GM21390 (cell line): ENCODE data around the gene NEFH.
"Not testable (repeated sequence)": the region's sequence is repeated elsewhere in the genome, so short reads cannot be mapped to it uniquely, and the experiment has no call there.

ENCODE experiments used
- ATAC-seq: cut with Tn5 transposase; IDR thresholded peaks from one replicate; pipeline ENCODE4 v1.9.1; 2021; ENCODE audit not compliant: unreplicated experiment

The NEFH gene, protein sequence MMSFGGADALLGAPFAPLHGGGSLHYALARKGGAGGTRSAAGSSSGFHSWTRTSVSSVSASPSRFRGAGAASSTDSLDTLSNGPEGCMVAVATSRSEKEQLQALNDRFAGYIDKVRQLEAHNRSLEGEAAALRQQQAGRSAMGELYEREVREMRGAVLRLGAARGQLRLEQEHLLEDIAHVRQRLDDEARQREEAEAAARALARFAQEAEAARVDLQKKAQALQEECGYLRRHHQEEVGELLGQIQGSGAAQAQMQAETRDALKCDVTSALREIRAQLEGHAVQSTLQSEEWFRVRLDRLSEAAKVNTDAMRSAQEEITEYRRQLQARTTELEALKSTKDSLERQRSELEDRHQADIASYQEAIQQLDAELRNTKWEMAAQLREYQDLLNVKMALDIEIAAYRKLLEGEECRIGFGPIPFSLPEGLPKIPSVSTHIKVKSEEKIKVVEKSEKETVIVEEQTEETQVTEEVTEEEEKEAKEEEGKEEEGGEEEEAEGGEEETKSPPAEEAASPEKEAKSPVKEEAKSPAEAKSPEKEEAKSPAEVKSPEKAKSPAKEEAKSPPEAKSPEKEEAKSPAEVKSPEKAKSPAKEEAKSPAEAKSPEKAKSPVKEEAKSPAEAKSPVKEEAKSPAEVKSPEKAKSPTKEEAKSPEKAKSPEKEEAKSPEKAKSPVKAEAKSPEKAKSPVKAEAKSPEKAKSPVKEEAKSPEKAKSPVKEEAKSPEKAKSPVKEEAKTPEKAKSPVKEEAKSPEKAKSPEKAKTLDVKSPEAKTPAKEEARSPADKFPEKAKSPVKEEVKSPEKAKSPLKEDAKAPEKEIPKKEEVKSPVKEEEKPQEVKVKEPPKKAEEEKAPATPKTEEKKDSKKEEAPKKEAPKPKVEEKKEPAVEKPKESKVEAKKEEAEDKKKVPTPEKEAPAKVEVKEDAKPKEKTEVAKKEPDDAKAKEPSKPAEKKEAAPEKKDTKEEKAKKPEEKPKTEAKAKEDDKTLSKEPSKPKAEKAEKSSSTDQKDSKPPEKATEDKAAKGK

DNA sequence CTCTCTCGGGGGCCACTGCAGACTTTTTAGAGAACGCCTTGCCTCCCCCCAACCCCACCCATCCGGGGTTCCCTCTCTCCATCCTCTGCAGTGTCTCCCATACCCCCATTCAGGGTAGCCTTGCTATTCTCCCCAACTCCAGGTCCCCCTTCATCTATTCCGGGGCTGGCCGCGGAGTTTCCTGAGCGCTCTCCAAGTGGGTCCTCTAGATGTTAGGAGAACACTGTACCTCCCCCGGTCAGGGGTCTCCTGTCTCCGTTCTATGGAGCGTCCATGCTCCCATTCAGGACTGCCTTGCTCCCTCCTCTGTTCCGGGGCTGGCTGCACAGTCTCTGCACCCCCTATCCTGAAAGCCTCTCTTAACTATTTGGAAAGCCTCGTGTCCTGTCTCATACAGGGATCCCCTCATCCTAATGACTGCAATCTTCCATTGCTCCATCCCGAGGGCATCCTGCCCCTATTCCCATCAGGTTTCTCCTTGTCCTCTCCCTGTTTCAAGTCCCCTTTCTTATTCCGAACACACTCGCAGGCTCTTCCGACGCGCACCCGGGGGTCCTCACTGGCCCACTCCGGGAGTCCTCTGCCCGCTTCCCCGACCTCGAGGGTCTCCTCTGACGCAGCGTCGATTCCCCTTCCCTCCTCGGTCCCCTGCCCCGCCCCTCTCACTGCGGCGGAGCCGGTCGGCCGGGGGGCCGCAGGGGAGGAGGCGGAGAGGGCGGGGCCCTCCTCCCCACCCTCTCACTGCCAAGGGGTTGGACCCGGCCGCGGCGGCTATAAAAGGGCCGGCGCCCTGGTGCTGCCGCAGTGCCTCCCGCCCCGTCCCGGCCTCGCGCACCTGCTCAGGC lies at the start of gene NEFH:
Gene NEFH, plus strand, starts transcription at position 802 of the 845 bp plus-strand sequence. CDS start 45 bp downstream, outside the sequence.
- ATAC-seq, result no peak

DNA sequence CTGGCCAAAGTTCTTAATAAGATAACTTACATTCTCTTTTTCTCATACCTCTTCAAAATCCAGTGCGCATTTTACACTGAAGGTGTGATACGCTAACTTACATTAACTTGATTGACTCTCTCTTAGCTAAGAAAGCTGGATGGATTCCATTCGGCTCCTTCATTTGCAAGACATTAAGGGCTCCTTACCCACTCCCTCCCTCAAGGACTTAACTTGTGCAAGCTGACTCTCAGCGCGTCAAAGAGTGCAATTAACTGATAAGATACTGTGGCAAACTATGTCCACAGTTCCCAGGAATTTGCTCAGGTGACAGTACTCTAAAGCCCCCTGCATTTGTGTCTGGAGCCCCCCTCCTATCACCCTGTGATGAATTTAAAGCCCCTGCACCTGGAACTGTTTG lies 48.0 kb upstream of the NEFH start:
- ATAC-seq, result no peak

DNA sequence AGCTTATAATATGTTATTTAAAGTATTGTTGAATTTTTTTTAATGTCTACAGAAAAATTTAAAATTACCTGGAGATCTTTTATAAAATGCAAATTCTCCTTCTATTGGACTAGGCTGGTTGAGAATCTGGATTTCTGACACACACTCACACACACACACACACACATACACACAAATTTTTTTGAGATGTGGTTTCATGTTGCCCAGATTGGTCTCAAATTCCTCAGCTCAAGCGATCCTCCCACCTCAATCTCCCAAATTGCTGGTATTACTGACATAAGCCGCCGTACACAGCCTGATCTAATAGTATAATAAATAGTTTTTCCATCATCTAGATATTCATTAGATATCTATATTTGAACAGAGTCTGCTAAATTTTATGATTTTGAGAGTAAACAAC lies 46.2 kb upstream of the NEFH start:
- no peak for ATAC-seq

DNA sequence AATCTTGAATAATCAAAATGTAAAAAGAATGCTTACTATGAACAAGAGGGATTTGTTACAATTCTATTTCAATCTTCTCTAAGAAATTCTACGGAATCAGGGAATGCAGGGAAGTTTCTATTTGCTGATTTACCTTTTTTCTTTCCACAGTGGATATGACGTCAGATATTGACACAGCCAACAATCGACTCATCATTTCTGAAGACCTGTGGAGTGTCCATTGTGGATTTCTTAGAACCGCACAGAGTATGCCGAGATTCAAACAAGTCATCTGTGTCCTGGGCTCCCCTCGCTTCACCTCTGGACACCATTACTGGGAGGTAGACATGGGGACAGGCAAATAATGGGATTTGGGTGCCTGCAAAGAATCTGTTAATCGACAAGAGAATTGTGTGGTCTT lies 45.7 kb upstream of the NEFH start:
- no peak for ATAC-seq

DNA sequence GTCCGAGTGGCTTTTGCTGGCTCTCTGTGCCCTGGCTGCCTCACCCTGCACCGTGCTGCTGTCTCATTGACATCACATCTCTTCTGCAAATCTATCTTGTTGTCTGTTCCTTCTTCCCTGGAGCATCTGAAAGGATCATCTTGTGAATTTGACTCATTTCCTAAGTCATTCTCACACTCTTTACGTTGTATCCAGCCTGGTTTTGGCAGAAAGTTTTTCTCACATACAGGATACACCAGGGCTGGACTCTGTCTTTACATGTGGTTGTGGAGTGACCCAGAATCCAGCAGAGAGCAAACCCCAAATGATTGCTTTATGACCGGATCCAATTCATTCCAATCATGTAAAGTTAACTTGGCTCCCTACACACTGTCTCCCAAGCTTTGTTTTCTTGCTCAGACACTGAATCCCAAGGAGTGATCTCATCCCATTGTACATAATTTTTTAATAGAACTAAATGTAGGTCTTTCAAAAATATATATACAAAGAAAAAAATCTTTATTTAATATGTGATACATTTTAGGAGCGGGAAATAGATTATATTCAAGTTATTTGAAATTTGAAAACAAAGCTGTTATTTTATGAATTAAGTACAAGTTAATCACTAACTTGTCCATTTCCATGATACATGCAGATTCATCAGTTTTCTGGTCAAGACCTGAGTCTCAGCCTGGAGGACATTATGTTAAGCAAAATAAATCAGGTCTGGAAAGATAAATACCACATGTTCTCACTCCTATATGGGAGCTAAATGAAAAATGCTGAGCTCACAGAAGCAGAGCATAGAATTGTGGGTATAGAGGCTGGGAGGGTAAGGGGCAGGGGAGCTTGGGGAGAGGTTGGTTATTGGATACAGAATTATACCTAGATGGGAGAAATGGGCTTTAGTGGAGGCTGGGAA lies 44.5 kb upstream of the NEFH start:
- no peak for ATAC-seq

DNA sequence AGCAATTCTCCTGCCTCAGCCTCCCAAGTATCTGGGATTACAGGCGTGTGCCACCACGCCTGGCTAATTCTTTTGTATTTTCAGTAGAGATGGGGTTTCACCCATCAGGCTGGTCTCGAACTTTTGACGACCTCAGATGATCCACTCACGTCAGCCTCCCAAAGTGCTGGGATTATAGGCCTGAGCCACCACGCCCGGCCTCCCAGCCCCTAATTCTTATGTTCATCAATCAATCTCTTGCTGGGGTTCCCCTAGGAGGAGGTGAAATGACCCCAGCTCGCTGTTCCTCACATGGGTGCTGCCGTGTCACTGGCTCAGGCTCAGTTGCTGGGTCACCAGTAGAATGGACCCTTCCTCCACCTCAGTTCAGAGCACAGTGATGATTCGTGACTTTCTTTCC lies 41.7 kb upstream of the NEFH start, which contains the start of gene RFPL1:
Gene RFPL1, plus strand, starts transcription at position 301 of the 400 bp plus-strand sequence.
- not testable (repeated sequence) for ATAC-seq

DNA sequence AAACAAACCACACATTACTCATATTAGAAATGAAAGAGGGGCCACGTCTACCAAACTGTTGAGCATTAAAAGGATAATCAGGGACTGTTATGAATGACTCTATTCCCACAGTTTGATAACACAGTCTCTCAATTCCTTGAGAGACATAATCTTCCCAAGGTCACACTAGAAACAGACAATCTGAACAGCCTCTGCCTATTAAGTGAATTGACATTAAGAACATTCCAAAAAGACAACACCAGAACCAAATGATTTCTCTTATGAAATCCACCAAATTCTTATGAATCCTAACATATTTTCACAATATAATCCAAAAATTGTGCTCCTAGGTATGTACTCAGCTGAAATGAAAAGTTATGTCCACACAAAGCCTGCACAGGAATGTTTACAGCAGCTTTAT lies 37.0 kb upstream of the NEFH start:
- no peak for ATAC-seq

DNA sequence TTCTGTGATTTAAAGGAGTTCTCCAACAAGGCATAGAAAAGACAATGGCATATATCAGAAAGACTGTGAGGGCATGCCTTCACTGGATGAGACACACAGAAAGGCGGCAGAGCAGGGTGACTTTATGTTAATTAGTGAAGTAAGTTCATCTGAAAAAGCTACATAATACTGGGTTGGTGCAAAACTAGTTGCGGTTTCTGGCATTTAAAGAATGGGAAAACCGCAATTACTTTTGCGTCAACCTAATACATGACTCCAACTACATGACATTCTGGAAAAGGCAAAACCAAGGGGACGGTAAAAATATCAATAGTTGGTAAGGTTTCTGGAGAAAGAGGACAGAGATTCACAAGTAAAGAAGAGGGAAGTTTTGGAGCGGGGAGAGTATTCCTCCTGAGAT lies 36.6 kb upstream of the NEFH start:
- no peak for ATAC-seq

DNA sequence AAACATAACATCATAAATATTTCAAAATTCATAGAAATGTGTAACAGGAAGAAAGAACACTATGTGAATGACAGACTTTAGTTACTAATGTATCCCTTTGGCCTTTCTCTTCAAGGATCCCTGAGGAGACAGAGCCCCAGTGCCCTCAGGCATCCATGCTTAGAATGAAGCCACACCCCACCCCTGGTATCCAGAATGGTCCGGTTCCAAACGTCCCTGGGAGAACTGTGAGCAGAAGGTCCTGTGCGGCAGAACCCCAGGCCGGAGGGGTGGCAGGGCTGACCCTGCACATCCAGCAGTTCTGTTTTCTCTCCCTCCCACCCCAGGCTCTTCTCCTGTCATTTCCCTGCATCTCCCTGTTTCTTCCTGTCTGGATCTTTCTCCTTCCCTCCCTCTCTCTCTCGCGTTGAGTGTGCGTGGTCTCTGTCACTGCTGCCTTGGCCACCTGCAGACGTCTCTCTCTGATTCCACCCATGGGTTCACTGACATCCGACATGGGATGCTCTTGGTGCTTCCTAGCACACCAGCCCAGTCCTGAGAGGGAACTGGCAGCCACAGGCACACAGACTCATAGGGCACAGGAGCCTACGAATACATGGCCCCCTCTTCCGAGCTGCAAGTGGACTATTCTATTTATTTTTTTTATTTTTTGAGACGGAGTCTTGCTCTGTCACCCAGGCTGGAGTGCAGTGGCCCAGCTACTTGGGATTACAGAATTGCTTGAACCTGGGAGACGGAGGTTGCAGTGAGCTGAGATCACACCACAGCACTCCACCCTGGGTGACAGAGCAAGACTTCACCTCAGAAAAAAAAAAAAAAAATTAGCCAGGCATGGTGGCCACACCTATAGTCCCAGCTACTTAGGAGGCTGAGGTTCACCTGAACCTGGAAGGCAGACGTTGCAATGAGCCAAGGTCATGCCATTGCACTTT lies 35.9 kb upstream of the NEFH start:
- ATAC-seq, result no peak

DNA sequence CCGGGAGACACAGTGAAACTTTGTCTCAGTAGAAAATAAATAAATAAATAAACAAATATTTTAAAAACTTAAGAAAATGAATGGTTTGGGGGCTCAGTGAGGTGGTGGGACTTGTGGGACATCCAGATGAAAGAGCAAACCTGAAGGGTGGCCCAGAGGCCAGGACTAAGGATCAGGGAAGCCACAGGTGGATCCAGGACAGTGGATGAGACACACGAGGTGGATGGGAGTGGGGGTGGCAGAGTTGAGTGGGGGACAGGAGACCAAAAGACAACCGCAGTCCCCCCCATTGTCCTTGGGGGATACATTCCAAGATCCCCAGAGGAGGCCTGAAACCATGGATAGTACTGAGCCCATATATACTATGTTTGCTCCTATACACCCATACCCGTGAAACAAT lies 34.5 kb upstream of the NEFH start:
- ATAC-seq, result no peak

DNA sequence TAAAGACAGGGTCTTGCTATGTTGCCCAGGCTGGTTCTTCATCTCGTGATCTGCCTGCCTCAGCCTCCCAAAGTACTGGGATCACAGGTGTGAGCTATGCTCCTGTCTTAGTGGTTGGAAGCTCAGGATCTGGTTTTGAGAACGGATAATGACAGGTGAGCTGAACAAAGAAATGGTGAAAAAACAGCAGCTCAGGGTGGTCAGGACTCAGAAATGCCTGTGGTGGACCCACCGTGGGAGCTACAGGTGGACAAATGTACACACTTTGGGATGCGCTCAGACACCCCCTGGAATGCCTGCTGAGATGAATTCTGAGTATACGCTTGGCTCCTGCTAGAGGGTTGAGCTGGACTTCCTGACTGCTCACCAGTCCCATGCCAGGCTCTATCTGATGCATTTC lies 32.1 kb upstream of the NEFH start:
- ATAC-seq, result no peak

DNA sequence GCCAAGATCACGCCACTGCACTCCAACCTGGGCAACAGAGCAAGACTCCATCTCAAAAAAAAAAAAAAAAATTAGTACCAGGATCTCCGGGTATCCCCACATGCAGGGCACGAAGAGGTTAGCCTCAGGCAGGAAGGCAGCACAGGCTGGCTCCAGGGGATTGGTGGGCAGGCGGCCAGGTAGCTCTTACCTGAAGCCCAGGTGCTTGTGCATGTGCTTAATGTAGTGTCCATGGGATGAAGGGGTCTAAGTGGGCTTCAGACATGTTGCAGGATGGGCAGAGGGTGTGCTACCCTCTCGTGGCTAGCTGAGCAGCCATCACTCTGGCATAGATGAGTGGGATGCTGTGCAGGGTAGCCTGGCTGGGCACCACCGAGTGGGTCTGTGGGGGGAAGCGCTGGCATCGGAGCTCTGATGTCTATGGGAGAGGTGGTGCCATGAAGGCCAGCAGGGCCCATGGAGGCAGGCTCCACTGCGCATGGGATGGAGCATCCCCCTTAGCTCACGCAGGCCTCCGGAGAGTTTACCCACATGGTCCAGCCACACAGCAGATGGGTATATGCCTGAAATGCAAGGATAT lies 30.6 kb upstream of the NEFH start:
- no peak for ATAC-seq

DNA sequence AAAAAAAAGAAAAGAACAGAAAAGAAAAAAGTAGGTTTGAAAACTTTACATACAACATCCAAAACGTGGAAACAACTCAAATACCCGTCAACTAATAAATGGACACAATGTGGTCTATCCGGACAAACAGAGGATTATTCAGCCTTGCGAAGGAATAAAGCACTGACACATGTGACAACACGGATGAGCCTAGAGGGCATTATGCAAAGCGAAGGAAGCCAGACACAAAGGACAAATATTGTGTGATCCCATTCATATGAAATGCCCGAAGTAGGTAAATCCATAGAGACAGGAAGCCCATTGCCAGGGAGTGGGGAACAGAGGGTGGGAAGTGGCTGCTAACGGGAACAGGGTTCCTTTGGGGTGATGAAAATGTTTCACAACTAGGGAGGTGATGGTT lies 29.8 kb upstream of the NEFH start:
- ATAC-seq, result no peak

DNA sequence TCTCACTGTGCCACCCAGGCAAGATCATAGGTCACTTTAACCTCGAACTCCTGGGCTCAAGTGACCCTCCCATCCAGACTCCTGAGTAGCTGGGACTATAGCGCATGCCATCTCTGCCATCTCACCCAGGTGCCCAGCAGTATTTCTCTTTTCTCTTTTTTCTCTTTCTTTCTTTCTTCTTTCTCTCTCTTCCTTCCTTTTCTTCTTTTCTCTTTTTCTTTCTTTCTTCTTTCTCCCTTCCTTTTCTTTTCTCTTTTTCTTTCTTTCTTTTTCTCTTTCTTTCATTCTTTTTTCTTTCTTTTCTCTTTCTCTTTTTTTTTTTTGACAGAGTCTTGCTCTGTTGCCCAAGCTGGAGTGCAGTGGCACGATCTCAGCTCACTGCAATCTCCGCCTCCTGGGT lies 28.2 kb upstream of the NEFH start:
- no peak for ATAC-seq

DNA sequence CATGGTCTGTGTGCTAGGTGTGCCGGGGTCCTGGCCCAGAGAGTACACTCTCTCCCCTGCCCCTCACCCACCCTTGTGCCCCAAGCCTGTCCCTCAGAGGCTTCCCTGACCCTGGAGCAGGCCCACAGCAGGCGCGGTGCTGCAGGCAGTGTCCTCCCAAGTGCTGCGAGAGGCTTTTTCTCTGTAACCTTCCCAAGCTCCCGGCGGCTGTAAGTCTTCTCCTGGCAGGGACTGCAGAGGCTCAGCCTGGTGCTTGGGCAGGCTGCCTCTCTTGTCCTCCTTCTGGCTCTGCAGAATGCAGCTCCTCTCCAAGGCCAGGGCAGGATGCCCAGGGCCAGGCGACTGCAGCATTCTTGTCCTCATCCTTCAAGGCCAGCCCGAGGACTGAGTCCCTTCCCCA lies 25.7 kb upstream of the NEFH start:
- no peak for ATAC-seq

DNA sequence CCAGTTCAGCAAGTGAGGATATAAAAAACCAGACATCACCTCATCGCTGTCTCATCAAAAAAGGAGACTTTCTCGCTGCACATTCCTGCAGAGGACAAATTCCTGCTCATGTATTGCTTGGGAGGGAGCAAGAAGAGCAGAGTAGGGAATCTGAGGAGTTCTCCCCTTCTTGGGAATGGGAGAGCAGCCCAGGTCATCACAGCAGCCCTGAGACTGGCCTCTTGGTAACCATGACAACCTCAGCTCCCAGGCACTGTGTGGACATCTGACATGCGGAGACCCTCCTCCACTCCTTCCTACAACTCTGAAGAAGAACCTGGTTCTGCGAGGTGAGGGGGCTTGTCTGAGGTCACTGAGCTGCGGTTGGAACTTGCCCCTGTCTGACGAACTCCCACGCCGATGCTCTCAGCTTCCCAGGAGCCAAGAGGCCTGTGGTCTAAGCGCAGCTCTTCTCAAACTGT lies 23.8 kb upstream of the NEFH start:
- ATAC-seq, result no peak

DNA sequence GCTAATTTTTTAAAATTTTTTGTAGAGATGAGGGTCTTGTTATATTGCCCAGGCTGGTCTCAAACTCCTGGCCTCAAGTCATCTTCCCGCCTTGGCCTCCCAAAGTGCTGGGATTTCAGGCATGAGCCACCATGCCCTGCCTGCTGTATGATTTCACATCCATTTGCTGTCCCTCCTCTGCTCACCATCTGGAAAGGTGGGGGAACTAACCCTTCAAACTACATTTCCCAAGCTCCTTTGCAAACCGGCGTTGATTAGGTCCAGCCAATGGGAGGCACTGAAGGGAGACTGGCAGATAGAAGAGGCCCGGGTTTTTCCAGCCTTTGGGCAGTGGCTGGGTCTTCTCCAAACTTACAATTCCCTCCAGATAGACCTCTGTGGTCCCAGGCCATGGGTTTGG lies 22.3 kb upstream of the NEFH start:
- ATAC-seq, result no peak

DNA sequence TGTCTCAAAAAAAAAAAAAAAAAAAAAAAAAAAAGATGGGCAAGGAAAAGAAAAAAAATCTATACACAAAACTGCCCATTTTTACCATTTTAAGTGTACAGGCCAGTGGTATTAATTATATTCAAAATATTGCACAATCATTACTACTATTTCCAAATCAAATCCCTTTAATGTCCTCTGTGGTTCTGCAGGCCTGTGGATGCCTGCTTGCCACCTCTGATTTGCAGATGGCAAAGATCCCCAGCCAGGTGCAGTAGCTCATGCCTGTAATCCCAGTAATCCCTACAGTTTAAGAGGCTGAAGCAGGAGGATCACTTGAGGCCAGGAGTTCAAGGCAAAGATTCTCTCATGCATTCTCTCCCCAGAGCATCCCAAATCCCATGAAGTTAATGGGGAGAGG lies 21.5 kb upstream of the NEFH start:
- ATAC-seq, result no peak
